Measurements from ENCODE around the gene MAP2K7.
"Not testable (repeated sequence)": the region's sequence is repeated elsewhere in the genome, so short reads cannot be mapped to it uniquely, and the experiment has no call there.

The MAP2K7 gene

DNA sequence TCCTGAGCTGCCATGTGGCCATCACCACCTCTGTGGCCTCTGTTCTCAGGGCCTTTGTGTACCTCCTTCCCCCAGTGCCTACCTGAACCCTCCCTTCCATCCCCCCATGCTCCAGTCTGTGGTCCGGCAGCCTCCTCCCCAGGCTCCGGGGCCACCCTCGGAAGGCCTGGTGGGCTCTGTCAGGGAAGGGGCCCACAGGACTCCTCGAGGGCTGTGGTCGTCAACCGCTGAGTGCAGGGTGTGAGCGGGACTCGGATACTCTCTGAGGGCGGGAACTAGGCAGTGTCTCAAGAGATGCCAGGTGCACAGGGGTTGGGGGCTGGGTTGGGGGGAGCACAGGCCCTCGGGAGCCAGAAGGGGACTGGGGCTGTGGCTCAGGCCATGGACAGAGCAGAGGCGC is 3.9 kb downstream of the MAP2K7 start:
- DNase-seq (ENCODE audit: low read depth in 2 of 2) = no peak

DNA sequence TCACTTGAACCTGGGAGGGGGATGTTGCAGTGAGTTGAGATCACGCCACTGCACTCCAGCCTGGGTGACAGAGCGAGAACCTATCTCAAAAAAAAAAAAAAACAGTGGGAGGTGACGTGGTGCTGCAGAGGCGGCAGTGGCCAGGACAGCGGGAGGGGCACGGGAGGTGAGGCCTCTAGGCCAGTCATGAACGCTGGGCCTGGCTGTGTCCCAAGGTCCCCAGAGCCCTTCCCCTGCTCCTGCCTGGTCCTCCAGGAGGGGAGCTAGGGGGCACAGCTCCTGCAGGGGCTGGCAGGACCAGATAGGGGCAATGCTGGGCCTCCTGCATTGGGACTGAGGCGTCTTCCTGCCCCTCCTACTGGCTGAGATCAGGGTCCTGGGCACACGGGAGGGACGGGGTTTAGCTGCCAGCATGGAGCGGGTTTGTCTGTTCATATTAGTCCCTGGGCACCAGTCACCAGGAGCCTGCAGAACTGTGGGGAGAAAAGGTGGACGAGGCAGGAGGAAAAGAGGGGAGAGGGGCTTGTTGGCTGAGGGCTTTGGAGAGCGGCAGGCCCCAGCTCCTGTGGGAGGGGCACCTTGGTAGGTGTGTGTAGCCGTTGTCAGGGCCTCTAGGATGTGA is 4.5 kb downstream of the MAP2K7 start:
- no peak for DNase-seq (ENCODE audit: low read depth in 2 of 2)

DNA sequence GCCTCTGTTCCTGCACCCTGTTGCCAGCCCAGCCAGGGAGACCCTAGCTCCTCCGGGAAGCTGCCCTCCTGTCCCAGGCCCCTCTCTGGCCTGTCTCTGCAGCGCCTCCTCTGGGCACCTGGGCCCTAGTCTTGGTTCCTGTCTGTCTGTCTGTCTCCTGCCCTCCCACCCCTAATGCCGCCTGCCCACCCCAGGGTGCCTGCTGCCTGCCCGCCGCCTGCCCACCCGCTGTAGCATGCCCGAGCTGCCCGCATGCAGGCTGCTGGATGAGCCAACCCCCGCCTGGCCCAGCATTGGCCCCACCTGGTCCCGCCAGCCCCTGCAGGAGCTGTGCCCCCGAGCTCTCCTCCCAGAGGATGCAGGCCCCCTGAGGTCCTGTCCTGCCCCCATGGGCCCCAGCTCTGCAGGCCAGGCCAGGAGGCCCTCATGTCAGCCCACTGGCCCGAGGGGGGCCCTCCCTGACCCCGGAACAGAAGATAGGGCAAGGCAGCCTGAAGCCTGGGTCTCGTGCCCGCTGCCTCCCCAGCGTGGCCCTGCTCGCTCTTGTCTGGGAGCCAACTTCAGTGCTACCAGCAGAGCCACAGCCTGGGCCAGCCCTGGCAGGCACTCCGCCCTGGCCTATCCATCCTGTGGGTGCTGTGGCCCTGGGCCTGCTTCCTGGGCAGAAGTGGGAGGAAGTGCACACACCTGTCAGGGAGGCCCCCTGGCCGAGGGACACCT is 5.2 kb downstream of the MAP2K7 start:
- DNase-seq (ENCODE audit: low read depth in 2 of 2) = no peak

- DNase-seq (ENCODE audit: low read depth in 2 of 2) = no peak
Observed at GRCh38 chr19:7909471-7910067, 5.9 kb downstream of the MAP2K7 start.

GRCh38 chr19:7910321-7911161 is 6.9 kb downstream of the MAP2K7 start:
- no peak for DNase-seq (ENCODE audit: low read depth in 2 of 2)

DNA sequence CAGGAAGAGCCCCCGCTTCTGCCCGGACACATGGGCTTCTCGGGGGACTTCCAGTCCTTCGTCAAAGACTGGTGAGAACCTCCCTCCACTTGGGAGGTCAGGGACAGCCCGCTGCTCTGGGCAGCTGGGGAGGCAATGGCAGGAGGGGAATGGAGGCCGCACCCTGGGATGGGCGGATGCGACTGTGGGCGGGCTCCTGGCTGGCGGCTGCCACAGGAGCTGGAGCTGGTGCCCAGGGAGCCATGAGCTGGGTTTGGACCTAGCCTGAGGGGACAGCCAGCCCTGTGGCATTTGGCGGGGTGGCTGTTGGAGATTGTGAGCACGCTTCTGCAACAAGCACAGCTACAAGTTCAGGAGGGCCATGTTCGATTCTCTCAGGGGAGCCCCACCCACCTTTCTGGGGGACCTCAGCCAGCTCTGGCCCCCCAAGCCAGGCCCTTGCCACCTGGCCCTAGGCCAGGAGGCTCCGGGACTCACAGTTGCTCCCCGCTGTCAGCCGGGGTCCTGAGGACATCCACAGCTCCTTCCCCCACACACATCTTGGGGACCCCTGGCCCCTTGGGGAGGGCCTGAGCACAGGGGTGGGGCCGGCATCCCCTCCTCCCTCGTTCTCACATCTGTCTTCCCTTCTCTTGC is 7.9 kb downstream of the MAP2K7 start:
- no peak for DNase-seq (ENCODE audit: low read depth in 2 of 2)

DNA sequence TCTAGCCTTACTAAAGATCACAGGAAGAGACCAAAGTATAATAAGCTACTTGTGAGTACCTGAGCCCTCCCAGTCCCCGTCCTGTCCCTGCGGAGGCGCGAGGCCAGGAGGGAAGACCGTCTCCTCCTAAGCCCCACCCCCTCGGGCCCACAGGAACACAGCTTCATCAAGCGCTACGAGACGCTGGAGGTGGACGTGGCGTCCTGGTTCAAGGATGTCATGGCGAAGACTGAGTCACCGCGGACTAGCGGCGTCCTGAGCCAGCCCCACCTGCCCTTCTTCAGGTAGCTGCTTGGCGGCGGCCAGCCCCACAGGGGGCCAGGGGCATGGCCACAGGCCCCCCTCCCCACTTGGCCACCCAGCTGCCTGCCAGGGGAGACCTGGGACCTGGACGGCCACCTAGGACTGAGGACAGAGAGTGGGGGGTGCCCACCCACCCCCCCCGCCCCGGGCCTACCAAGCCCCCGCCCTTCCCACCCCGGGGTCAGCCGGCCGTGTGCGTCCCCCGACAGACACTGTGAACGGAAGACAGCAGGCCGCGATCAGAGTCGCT is 8.5 kb downstream of the MAP2K7 start:
- no peak for DNase-seq (ENCODE audit: low read depth in 2 of 2)

DNA sequence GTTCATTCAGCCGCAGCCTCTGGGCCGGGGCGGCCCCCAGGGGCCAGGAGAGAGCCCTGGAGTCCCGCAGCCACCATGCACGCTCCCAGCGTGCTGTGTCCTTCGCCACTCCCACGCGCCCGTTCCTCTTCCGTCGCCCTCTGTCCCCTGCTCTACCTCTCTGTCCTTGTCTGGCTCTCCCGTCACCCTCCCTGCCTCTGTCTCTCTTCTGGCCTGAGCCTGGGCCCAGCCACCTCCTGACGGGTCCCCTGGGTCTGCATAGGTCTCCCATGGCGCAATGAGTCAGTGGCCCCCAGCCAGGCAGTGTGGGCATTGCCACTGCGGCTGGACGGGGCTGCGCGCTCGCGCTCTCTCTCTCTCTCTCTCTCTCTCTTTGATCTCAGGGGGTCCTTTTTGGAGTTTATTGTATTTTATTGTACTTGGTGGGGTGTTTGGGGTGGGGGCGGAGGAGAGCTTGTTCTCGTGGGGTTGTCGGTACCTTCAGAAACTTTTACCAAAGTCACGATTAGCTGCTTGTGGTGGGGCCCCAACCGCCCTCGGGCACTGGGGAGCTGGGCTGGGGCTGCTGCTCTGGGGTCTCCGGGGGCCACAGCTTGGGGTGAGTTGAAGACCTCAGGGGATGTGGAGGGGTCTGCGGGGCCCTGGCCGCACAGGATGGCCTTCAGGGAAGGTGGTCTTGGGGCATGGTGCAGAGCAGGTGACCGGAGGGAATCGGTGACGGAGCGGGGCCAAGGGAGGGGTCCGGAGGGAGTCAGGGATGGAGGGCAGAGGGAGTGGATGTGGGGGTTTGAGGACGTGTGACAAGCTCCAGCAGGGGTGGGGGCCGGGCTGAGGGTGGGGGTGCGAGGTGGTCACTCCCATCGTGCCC is 9.3 kb downstream of the MAP2K7 start:
- DNase-seq (ENCODE audit: low read depth in 2 of 2) = no peak

DNA sequence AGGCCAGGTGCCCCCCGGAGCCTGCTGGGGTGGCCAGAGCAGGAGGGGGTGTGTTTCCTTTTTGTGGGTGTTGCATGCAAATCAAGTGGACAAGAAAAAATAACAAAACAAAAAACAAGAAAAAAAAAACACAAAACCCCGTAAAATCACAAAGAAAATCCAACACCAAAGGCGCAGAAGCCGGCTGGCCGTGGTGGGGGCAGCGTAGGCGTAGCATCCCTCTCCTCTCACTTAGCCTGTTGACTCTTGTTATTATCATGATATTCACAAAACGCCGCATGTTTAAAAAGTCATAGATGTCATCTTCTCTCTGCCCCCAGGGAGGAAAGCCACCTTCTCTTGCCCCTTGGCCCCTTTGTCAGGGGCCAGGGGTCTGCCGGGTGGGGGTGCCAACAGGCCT is 10.0 kb downstream of the MAP2K7 start:
- DNase-seq (ENCODE audit: low read depth in 2 of 2) = no peak

DNA sequence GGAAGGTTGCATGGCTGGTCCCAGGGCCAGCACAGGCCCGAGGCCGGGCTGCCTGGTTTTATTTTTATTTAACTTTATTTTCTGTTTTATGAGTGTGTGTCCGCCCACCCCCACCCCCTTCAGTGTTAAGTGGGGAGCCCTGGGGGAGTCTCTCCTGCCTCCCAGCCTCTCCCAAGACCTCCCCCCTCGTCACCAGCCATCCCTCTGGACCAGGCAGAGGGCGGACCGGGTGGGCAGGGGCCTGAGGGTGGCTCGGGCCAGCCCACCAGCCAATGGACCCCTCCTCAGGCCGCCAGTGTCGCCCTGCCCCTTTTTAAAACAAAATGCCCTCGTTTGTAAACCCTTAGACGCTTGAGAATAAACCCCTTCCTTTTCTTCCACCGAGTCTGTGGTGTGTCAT is 10.4 kb downstream of the MAP2K7 start:
- DNase-seq (ENCODE audit: low read depth in 2 of 2) = no peak

DNA sequence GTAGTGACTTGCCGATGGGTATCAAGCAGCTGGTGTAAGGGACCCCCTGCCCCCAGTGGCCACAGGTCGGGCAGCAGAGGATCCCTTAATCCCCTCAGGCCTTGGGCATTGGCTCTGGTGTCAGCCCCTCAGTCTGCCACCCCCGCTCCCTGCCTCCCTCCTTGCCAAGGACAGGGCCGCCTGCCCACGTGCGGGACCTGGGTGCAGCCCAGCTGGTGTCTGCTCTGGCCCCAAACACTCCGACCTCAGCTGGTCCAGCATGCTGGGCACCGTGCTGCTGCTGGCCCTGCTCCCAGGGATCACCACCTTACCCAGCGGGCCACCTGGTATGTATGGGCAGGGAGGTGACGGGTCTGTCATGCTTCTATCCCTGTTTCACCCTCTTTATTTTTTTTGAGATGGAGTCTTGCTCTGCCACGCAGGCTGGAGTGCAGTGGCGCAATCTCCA is 10.9 kb downstream of the MAP2K7 start, which contains the start of gene TGFBR3L:
Gene TGFBR3L, plus strand, starts transcription at position 233 of the 448 bp plus-strand sequence.
- no peak for DNase-seq (ENCODE audit: low read depth in 2 of 2)

- DNase-seq (ENCODE audit: low read depth in 2 of 2) = no peak
Observed at GRCh38 chr19:7915250-7916102, 11.8 kb downstream of the MAP2K7 start.

- peak; percentile 28 to 53 for DNase-seq (ENCODE audit: low read depth in 2 of 2)
Observed at GRCh38 chr19:7916103-7916954, 12.7 kb downstream of the MAP2K7 start.

GRCh38 chr19:7916955-7917266 is 13.2 kb downstream of the MAP2K7 start:
- DNase-seq (ENCODE audit: low read depth in 2 of 2) = no peak

- peak; percentile 36 to 53 for DNase-seq (ENCODE audit: low read depth in 2 of 2)
Observed at GRCh38 chr19:7917267-7918061, 13.8 kb downstream of the MAP2K7 start.

- DNase-seq (ENCODE audit: low read depth in 2 of 2) = not testable (repeated sequence)
Observed at GRCh38 chr19:7918062-7918614, 14.5 kb downstream of the MAP2K7 start.

- DNase-seq (ENCODE audit: low read depth in 2 of 2) = no peak
Observed at GRCh38 chr19:7918615-7919421, 15.1 kb downstream of the MAP2K7 start.
